Lung (tissue), 12 donors: ENCODE results near the gene C20orf144. TPM values are rescaled to one million over a fixed set of nuclear protein-coding genes. Genes with fewer than 3 reads are reported as not detected.

Experiments used
- ATAC-seq: fragments of 200-7000 bp; cut with Tn5 transposase; one replicate; pipeline ENCODE4 v1.9.1; 2020; ENCODE audit warnings: moderate number of reproducible peaks; ENCODE audit not compliant: insufficient read depth, low FRiP score
- DNase-seq, 3 donors: peaks; one replicate each; pipeline ENCODE4 v3.0.0-alpha.2; 2013 to 2017
- H3K27ac ChIP-seq, 2 donors: one replicate each; pipeline ENCODE4 v1.5.1; 2013; ENCODE audit warnings: mild to moderate bottlenecking in 2 of 2, moderate library complexity in 2 of 2, control low read depth in 1 of 2, inconsistent platforms in 1 of 2, low read depth in 1 of 2, low read length in 1 of 2
- H3K27me3 ChIP-seq, 3 donors: one replicate each; pipeline ENCODE4 v1.5.1; 2013; ENCODE audit warnings: low read length in 2 of 3; ENCODE audit not compliant: control insufficient read depth in 3 of 3, insufficient read depth in 3 of 3
- H3K36me3 ChIP-seq, 4 donors: one replicate each; pipeline ENCODE4 v1.5.1; 2013; ENCODE audit warnings: low read length in 4 of 4, mild to moderate bottlenecking in 1 of 4, moderate library complexity in 1 of 4; ENCODE audit not compliant: control insufficient read depth in 4 of 4, insufficient read depth in 4 of 4
- H3K4me1 ChIP-seq, 5 donors: one replicate each; pipeline ENCODE4 v1.5.1; 2013; ENCODE audit warnings: low read length in 5 of 5, mild to moderate bottlenecking in 2 of 5, moderate library complexity in 1 of 5; ENCODE audit not compliant: control insufficient read depth in 5 of 5, insufficient read depth in 5 of 5
- H3K4me3 ChIP-seq: one replicate; pipeline ENCODE4 v1.5.1; 2013; ENCODE audit warnings: mild to moderate bottlenecking, control low read depth, moderate library complexity
- H3K9ac ChIP-seq, 2 donors: one replicate each; pipeline ENCODE4 v1.5.1; 2013; ENCODE audit warnings: low read length in 2 of 2, control low read depth in 1 of 2; ENCODE audit not compliant: insufficient read depth in 1 of 2
- H3K9me3 ChIP-seq, 4 donors: one replicate each; pipeline ENCODE4 v1.5.1; 2013; ENCODE audit warnings: low read length in 3 of 4, mild to moderate bottlenecking in 1 of 4, moderate library complexity in 1 of 4; ENCODE audit not compliant: control insufficient read depth in 4 of 4, insufficient read depth in 3 of 4
- WGBS, 2 donors: extraction: QIAGEN DNeasy Blood & Tissue Kit; methylation state at CpG; one replicate each; pipeline ENCODE4 v1.1.7; 2013; 5-methylcytosine and 5-hydroxymethylcytosine counted together
- polyA plus RNA-seq, 2 donors: library from polyadenylated mRNA; stranded (reverse); fragments of 200-250 nt; gene quantifications; one replicate each; pipeline ENCODE4 v1.2.1, GENCODE V29; 2013
- total RNA-seq, 2 donors: library from RNA; depleted of rRNA in 1 of 2; stranded (reverse); fragments of >200 nt in 1 of 2; gene quantifications; one replicate each; pipeline ENCODE4 v1.2.1, GENCODE V29; 2014 to 2021
- TF ChIP-seq, protein P1 (sequence below): IDR thresholded peaks from 2 replicates; pipeline ENCODE4 v1.5.1; 2012; ENCODE audit warnings: mild to moderate bottlenecking; ENCODE audit errors: control extremely low read depth, extremely low read depth
- donor health status: control.
- donor health status: control.
- donor health status: Bipolar disorder and iron deficiency.
- donor health status: healthy.
- donor health status: DM: yes; HTN: yes; CAD: no.

C20orf144 gene
- total and polyA plus RNA-seq, 4 donors: 0.05 to 0.31 (median 0.08) TPM; not detected in 1

DNA sequence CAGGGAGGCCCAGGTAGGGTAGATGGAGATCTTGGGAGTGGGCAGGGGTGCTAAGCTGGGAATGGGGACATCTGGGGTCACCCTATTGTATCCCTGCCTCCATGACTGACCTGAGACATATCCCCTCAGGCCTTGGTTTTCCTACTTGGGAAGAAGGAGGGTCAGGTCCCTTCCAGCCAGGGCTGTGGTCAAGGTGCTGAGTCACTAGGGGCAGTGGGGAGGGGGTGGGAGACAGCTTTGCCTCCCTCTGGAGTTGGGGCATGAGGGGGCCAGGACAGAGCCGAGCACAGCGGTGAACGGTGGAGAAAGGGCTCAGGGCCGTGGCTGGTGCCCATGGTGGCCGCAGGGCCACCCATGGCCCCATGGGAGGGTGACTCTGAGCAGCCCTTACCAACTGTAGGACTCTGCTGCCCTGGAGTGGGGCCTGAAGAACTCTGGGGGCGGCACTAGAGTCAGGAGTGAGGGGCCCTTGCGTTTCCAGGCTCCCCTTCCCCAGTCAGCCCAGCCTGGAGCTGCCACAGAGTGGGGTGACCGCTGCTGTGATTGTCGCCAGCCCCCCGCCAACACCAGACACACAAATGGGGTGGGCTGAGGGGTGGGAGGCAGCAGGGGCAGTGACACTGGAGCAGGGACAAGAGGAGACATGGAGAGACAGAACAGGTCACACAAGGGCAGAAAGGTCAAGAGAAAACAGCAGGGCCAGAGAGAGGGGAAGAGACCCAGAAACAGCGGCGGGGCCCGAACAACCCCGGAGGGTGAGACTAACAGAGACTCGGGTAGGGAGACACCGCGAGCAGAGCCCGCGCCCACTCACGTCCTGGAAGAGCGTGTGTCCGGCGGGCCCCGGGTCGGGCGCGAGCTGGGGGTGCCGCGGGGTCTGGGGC, 11.5 kb downstream of the C20orf144 start:
- 20 to 34% methylated on average over 20 to 29 of the region's 29 CpGs for WGBS, 2 donors
- Histone ChIP-seq H3K36me3 (peaks cover 0 to 6% (median 4%) of the 10 kb centered on the region in 4 donors), H3K27me3 (no peaks in the 10 kb centered on the region), H3K9ac (peak overlapping the region; percentile 52 to 56), H3K9me3 (no peaks in the 10 kb centered on the region), H3K27ac (peak overlapping the region; percentile 63 to 72), H3K4me1 (peaks cover 0 to 40% (median 13%) of the 10 kb centered on the region in 5 donors), H3K4me3 (peak overlapping the region; percentile 49)
- TF ChIP-seq, protein P1, sequence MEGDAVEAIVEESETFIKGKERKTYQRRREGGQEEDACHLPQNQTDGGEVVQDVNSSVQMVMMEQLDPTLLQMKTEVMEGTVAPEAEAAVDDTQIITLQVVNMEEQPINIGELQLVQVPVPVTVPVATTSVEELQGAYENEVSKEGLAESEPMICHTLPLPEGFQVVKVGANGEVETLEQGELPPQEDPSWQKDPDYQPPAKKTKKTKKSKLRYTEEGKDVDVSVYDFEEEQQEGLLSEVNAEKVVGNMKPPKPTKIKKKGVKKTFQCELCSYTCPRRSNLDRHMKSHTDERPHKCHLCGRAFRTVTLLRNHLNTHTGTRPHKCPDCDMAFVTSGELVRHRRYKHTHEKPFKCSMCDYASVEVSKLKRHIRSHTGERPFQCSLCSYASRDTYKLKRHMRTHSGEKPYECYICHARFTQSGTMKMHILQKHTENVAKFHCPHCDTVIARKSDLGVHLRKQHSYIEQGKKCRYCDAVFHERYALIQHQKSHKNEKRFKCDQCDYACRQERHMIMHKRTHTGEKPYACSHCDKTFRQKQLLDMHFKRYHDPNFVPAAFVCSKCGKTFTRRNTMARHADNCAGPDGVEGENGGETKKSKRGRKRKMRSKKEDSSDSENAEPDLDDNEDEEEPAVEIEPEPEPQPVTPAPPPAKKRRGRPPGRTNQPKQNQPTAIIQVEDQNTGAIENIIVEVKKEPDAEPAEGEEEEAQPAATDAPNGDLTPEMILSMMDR: no peak
- peak in 1 of 3 donors; percentile 34 for DNase-seq
- no peak for ATAC-seq

DNA sequence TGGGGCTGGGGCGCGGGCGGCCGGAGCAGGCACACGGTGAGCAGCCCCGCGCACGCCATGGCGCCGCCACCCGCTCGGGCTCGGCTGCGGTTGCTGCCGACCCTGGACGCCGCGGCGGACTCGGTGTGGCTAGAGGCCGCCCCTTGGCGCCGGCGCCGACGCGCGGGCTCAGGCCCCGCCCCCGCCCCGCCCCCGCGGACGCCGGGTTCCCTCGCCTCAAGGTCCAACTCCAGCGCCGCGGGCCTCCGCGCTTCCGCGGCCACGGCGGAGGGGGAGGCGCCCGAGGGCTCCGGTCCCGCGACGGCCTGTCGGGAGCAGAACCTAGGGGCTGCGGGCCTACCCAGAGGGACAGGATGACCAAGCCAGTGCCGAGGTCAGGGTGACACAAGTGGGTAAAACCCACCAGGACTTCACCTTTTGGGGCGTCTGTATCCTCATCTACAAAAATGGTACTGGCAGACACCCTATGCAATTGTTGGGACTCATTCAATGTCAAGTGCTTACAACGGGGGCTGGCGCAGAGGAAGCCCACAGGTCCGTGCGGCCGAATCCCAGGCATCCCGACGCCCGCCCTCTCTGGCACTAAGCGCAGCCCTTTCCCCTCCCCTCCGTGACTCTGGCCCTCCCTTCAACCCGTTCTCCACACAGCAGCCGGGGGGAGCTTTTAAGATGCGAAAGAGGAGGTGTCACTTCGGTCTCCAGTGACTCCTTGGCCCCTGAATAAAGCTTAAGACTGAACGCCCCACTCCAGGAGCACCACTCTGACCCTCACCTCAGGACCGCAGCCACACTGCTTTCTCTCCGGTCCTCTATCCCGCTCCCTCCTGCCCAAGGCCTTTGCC, 12.4 kb downstream of the C20orf144 start, which contains the start of gene NECAB3:
Gene NECAB3 (minus strand): TSS at position 135 of the 842 bp plus-strand sequence. CDS start 76 bp downstream, at position 59.
- peaks cover 0 to 40% (median 13%) of the 10 kb centered on the region in 5 donors for H3K4me1 ChIP-seq

DNA sequence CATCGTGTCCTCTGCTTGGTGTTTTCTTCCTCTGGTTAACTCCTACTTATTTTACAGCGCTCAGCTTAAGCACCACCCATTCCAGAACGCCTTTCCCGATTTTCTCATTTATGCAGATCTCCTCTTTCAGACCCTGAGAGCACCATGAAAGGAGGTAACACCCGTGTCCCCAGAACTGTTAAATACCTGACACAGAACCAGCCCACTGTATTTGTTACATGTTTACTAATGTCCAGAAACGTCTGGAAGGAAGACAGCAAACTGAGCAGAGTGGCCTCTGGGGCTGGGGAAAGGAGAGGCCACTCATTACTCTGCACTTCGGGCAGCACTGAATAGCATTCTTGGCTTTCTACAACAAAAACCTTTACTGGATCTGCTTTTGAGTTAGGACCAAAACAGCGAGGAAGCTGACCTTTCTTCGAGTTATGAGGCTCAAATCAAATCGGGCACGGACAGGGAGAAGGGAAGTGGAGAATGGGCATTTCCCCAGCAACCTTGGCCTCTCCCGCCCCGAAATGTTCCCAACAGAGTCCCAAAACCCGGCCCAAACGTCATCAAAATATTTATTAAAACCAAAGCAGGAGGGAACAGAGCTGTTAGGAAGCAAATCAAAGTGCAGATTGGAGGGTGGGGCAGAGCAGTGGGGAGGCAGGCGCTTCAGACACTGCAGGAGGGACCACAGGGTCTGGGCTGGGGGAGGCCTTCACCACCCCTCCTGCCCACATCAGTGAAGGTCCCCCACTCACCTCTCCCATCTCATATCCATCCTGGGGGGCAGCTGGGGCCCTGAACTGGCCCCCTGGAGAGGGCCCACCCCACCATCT, 13.2 kb downstream of the C20orf144 start:
- WGBS, 2 donors: 52 to 69% methylated on average over 16 of the region's 16 CpGs
- H3K27ac ChIP-seq: peak overlapping the region in 1 of 2 donors; percentile 87
- ATAC-seq: no peak
- H3K9me3 ChIP-seq: no peaks in the 10 kb centered on the region
- peak overlapping the region in 1 of 2 donors; percentile 19 for H3K9ac ChIP-seq
- no peak overlapping the region for H3K4me3 ChIP-seq
- peaks cover 0 to 40% (median 13%) of the 10 kb centered on the region in 5 donors for H3K4me1 ChIP-seq
- H3K36me3 ChIP-seq: peaks cover 0 to 6% (median under 1%) of the 10 kb centered on the region in 4 donors
- TF ChIP-seq, protein P1: no peak
- DNase-seq: peak in 1 of 3 donors; percentile 46
- H3K27me3 ChIP-seq: no peaks in the 10 kb centered on the region

More for the DNA sequence above, 12.4 kb downstream of the C20orf144 start, which contains the start of gene NECAB3:
- peak within 1 kb of the TSS; percentile 63 to 87 for H3K27ac ChIP-seq
- H3K36me3 ChIP-seq: peaks cover 0 to 6% (median 2%) of the 10 kb centered on the region in 4 donors
- WGBS, 2 donors: 4 to 12% methylated on average over 39 to 73 of the region's 73 CpGs
- no peaks in the 10 kb centered on the region for H3K27me3 ChIP-seq
- H3K4me3 ChIP-seq: peak within 1 kb of the TSS; percentile 49
- DNase-seq (peak; percentile 85 to 88 (median 86)), ATAC-seq (peak; percentile 89)
- TF ChIP-seq, protein P1: no peak
- H3K9me3 ChIP-seq: no peaks in the 10 kb centered on the region
- H3K9ac ChIP-seq: peak within 1 kb of the TSS; percentile 52 to 56
